ENCODE measurements around the gene PROX2.

GRCh38 chr14:74922752-74923401 is 46.9 kb upstream of the PROX2 start, which contains the start of gene RPS6KL1:
- peak; percentile 50 to 56 for TF ChIP-seq POLR2A (IDR thresholded peaks at IDR 0.05)
- TF ChIP-seq, protein P1, sequence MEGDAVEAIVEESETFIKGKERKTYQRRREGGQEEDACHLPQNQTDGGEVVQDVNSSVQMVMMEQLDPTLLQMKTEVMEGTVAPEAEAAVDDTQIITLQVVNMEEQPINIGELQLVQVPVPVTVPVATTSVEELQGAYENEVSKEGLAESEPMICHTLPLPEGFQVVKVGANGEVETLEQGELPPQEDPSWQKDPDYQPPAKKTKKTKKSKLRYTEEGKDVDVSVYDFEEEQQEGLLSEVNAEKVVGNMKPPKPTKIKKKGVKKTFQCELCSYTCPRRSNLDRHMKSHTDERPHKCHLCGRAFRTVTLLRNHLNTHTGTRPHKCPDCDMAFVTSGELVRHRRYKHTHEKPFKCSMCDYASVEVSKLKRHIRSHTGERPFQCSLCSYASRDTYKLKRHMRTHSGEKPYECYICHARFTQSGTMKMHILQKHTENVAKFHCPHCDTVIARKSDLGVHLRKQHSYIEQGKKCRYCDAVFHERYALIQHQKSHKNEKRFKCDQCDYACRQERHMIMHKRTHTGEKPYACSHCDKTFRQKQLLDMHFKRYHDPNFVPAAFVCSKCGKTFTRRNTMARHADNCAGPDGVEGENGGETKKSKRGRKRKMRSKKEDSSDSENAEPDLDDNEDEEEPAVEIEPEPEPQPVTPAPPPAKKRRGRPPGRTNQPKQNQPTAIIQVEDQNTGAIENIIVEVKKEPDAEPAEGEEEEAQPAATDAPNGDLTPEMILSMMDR (IDR thresholded peaks at IDR 0.05 in 4 of 5, conservative IDR thresholded peaks at IDR 0.05 in 1 of 5) = no peak
